HG03457 (cell line): Measurements from ENCODE around the gene ITPRIP.

ENCODE experiments used
- ATAC-seq: cut with Tn5 transposase; IDR thresholded peaks from one replicate; pipeline ENCODE4 v1.9.1; 2021; ENCODE audit warnings: moderate number of reproducible peaks; ENCODE audit not compliant: unreplicated experiment

ITPRIP gene

DNA sequence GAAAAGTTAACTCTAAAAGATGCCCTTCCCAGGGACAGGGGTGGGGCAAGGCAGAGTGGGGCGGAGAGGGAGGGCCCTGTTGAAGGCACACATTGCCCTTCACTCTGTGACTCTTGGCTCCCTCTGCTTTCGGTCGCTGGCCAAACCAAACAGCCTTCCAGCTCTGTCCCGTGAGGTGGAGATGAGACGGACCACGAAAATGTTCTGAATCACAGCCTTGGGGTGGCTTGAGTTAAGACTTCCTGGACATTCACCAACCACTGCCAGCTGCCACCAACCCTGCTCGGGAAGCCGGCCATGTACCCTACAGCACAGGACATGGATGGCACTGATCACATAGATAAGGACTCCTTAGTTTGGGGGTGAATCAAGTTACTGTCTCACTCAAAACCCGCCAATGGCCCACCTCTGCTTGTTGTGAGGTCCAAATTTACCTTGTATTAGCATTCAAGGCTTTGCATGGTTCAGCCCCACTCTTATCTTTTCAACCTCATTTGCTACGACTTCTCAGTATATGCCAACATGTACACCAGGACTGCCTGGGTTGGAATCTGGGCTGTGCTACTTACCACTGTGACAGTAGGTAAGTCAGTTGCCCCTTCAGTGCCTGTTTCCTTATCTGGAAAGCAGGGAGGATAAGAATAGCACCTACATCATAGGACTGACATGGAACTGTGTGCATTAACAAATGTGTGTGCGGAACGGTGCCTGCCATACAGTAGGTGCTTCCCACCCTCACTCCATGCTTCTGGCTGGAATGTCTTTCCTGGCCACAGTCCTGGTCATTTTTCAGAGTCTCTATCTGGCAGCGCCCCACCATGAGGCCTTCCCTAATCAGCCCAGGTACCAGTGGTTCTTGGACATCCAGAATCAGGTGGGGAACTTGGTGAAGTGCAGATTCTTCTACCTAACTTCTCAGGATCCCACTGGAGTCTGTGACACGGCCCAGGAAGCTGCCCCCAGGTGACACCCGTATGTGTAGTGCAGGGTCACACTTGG is 28.0 kb downstream of the ITPRIP start:
- no peak for ATAC-seq

DNA sequence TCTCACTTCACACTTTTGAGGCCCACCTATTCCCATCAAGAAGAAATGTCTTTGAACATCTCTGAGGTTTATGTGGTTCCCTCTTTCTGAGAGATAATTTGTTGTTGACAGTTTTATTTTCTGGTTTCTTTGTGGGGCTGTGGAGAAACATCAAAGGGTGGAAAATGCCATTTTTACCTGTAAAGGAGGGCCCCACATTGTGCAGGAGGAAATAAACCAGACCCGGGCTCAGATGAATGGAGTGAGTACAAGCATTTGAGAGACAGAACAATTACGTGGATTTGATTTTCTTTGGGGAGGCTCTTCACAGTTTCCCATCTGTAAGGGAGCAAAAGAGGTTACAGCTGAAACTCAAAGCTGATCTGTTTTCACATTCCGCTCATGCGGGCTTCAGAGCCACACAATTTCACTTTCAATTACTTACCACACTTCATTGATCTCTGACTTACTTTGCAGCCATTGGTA is 29.8 kb downstream of the ITPRIP start:
- no peak for ATAC-seq

DNA sequence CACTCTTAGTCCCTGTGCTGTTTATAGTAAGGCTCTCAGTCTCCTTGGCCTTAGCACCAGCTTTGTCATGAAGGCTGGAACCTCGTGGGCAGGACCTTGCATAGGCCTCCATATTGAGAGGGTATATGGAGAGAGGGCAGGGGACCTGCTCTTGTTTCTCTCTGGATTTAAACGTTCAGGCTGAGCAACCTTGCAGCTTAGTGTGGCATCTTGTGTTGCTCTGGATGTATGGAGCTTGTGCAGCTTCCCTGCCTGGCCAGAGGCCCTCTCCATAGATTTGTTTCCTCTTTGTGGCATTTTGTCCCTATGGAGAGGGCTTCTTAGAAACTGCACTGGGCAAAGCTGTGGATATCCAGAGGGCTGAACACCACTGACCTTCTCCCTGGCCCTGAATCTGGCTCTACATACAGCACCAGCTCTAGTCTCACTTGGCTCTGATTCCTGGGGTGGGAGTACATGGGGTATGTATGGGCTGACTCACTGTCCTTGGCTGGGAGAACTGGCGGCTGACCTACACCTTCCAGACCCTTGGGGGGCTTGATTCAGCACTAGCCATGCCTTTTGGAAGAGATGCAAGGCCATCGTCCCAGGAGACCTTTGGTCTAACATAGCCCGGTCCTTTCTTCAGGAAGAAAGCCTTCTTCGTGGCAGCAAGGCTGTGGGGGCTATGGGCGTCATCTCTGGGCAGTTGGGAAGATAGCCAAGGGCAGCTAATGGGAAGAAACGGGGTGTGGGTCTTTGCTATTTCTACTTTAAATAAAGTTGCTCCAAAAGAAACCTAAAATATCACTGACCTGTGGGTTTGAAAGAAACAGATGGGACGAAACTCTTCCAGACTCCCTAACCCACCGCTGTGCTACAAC is 30.5 kb downstream of the ITPRIP start:
- ATAC-seq, result no peak

DNA sequence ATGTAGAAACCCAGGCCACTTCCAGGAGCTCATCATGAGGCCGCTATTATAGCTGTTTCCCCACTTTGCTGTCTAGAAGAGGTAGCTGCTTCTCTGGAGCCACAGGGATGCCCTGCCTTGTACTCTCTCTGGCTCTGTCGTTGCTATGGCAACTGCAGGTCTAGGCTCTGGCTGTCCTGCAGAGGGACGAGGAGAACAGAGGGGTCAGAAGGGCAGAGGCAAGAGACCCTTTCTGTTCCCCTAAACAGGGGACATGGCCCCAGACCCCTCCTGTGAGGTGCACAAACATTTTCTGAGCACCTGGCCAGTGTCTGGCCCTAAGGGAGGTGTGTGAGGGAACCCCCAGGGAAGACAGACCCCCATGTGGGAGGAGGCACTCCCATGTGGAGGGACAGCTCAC is 31.4 kb downstream of the ITPRIP start:
- ATAC-seq, result no peak

DNA sequence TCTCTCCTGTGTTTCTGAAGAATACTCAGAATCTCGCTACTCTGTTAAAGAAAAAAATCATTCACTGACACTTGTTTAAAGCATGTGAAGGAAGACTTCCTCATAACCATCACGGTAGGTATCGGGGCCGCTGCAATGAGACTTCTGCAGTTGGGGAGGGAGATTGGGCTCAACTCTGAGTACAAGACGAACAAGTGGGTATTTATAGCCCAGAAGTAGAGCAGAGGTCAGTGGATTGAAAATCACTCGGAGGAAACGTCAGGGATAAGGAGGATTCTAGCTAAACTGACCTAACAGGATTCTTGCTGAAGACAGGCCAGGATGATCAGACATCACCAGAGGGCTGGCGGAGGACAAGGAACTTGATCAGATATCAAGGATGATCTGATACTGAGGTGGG is 33.3 kb downstream of the ITPRIP start:
- no peak for ATAC-seq

DNA sequence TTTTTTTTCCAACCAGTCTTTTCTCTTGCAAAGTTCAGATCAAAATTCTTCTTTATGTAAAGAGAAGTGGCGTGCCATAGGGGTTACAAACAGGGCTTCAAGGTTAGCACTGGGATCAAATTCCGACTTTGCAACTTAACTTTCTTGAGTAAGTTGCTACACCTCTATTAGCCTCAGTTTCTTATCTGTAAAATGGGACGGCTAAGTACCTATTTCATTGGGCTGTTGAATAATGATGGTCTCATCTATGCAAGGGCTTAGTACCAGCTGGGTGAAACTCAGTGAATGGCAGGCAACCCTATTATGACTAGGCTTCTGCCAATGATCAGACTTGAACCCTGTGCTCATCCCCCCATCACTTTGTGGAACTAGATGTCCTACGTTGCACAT is 33.9 kb downstream of the ITPRIP start:
- ATAC-seq, result no peak

DNA sequence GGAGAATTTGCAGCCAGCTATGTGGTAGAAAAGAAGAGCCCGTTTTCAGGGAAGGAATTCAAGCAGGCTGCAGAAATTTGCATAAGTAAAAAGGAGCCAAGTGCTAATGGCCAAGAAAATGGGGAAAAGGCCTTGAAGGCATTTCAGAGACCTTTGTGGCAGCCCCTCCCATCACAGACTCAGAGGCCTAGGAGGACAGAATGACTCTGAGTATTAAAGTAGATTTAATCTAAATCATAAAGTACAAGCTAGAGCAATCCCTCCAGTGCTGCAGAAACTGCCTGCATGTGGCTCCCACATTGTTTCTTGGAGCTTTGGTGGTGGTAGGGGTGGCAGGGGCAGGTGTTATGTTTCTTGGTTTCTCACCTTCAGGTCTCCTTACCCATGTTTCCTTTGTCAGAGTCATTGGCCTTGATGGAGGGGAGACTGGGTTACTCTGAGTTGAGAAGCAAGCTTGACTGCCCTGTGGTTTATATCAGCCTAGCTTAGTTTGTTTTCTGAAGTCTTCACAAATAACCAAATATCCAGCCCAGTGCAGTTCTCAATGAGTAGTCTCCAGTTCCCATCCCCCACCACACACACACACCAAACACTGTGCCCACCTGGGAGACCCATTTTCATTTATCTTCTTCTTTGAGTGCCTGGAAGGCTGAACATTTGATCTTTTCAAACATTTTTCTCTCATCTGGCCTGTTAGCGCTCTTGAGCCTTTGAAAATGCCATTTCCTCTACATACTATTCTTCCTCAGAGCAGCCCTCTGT is 34.5 kb downstream of the ITPRIP start:
- ATAC-seq, result no peak

DNA sequence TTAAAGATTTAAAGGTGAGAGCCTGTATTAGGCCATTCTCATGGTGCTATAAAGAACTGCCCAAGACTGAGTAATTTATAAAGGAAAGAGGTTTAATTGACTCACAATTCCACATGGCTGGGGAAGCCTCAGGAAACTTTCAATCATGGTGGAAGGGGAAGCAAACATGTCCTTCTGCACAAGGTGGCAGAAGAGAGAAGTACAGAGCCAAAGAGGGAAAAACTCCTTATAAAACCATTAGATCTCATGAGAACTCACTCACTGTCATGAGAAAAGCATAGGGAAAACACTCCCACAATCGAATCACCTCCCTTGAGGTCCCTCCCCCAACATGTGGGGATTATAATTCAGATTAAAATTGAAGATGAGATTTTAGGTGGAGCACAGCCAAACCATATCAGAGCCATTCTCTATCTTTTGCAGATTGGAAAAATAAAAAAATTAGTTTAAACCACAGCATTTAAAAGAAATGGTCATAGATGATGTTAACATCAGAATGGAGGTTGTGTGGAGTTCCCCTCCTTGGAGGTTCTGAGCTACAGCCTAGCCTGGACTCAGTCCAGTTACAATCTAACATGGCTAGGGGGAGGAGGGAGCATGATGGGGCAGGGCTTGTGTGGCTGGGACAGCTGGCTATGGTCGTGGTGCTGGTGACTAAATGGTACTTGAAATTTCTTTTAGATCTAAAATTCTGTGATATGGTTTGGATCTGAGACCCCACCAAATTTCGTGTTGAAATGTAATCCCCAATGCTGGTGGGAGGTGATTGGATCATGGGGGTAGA is 36.2 kb downstream of the ITPRIP start:
- ATAC-seq, result no peak

DNA sequence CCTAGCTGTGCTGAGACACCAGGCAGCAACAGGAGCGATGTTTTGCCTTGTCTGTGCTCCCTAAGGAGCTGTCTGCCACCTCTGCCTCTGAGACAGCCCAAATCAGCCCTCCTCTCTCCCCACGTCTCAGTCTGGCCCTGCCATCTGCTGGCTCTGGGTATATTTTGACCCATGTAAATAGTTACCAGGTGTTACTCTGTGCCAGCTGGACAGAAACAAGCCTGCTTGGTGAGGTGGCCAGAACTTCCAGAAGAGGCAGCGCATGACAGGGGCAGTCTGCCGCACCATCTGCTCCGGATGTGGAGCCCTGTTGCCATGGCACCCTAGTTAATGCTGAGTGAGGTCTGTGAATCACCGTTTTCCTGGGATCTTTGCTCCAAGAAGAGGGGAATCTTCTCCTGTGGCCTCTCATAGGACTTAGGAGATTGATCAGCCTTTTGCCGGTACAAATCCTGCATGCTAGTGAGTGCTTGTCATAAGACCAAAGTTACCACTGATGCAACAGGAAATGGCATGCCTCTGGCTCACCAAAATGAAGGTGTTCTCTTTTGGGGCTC is 37.5 kb downstream of the ITPRIP start:
- no peak for ATAC-seq

DNA sequence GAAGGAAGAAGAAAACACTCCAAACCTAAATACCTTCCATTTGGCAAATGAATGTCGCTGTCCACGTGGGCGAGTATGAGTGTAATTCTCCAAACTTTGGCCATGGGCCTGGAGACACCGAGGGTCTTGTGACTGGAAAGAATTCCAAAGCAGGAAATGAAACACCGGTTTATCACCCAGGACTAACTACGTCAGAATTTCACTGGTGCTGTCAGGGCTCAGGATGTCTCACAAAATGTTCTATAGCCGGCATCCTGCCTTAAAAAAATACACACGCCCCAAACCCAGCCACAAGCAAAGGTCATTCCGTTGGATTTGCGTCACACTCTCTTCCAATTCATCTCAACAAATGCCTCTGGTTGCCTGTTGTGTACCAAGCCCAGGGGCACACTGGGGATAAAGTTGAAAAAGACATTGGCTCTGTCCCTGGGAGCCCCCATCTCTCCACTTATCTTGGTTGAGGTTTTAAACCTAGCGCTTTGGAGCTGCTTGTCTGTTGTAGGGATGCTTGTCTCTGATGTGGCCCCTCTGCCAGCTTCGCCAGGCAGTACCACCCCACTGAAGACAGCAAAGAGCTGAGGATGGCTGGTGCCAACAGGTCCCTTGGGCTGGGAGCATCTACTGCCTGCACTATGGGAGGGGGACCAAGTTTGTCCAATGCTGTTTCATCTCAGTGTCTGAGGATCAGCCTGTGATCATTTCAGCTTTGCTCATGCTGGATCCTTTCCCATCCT is 38.1 kb downstream of the ITPRIP start:
- no peak for ATAC-seq

DNA sequence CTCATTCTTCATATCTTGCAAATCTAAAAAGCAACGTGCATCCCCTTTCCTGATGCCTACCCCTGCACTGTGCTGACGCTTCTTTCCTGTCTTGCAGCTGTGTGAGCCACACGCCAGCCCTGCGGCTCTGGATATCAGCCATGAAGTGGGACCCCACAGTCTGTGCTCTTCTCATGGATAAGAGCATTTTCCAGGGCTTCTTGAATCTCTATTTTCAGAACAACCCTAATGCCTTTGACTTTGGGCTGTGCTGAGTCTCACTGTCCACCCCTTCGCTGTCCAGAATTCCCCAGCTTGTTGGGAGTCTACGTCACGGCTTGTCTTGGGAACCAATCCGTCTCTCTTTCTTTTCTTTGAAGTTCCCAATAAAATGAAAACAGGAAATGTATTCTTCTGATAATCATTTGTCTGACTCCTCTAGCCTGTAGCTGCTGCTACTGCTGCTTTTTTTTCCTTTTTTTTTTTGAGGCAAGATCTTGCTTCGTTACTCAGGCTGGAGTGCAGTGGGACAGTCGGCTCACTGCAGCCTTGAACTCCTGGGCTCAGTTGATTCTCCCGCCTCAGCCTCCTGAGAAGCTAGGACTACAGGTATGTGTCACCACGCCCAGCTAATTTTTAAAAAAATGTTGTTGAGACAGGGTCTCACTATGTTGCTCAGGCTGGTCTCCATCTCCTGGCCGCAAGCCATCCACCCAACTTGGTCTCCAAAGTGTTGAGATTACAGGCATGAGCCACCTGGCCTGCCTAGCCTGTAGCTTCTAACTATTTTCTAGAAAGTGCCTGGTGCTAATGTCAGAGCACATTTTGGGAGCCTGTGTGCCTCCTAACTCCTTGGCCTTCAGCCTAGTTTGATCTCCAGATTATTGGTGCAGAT is 39.0 kb downstream of the ITPRIP start:
- ATAC-seq, result no peak

DNA sequence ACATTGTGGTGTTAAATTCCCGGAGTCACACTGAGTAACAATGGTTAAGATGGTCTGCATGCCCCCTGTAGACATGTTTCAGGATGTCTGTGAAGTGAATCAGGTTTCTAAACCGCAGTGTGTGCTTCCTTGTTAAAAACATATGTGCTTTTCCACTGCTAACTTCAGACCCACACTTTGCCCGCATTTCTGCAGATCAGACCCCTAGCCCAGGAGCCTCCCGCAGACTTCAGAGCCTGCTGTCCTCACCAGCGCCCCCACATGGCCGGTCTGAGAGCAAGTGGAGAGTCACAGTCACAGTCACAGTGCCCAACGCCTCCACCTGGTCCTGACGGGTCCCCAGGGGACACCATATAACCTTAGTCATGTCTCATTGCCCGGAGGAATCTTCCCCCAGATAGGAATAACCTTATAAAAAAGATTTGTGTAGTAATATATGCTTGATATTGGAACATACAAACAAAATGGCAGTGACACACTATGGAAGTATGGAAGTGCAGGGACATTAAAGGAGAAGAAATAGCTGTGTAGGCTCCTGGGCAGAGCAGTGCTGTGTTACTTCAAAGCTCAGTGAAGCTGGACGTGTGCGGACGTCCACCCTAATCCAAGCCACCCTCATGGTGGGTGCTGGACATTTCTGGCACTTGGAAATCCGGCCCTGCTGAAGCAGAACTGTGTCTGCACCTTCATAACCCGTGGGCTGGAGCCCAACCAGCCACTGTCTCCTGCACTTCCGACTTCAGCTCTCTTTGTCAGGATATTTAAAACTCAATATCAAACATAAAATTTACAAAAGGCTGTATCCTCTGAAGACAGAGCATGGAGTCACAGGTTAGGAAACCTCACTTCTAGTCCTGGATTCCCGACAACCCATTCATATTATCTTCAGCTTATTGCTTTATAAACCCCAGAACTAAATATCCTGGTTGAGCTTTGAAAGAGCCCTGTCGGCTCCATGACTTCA is 40.3 kb downstream of the ITPRIP start:
- ATAC-seq, result no peak

DNA sequence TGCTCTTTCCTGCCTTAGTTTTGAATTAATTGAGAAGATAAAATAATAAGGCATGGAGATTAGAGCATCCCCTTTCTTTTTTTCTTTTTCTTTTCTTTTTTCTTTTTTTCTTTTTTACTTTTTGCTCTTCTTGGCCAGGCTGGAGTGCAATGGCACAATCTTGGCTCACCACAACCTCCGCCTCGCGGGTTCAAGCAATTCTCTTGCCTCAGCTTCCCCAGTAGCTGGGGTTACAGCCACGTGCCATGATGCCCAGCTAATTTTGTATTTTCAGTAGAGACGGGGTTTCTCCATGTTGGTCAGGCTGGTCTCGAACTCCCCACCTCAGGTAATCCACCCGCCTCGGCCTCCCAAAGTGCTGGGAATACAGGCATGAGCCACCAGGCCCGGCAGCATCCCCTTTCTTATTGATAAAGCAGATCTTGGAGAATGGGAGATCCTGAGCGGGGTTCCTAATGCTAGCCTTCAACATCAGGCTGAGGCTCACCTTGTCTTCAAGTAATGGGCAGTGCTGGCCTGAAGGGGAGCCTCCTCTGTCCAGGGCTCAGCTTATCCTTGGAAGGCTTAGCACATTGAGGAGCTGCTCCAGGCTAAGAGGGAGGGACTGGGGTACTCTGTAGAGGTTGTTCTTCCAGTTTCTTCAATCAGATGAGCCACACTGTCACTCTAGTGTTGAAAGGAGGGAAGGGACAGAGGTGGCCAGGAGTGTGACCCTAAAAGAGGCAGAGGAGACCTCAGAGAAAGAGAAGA is 41.4 kb downstream of the ITPRIP start:
- no peak for ATAC-seq

DNA sequence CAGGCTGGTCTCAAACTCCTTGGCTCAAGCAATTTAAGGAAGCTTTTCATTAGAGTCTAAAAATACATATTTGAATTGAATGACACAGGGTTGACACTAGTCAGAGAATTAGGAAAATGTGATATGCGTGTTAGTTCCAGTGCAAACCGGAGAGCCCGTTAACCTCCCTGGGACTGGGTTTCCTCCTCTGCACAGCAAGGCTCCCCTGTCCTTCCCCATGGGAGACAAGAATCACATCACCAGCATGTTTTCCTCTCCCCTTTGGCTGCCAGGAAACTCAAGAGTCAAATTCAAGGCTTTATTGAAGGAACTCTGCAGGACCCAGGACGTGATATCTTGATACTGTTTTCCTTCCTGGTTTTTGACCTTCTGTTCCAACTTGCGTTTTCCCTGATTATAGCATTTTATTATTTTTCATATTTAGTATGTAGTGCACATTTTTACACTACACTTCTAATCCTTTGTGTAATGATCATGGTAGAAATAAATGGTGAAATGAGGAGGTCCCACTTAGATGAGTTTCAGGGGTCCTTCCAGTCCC is 44.4 kb downstream of the ITPRIP start:
- ATAC-seq, result no peak

DNA sequence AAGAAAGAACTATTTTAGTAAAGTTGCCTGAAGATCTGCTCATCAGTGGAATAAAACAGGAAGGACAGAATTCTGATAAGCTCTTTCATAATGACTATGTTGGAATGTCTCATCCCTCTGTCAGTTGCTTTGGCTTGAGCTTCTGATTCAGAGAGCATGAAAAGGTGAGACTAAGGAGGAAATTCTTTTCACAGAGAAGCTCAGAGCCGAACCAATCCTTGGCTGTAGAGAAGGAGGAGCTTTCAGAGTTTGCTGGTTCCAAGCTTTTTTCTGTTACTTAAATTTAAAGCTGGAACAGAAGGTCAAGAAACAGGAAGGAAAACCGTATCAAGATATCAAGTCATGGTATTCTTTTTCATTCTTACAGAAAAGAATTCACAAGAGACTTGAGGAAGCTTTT is 45.3 kb downstream of the ITPRIP start:
- no peak for ATAC-seq

DNA sequence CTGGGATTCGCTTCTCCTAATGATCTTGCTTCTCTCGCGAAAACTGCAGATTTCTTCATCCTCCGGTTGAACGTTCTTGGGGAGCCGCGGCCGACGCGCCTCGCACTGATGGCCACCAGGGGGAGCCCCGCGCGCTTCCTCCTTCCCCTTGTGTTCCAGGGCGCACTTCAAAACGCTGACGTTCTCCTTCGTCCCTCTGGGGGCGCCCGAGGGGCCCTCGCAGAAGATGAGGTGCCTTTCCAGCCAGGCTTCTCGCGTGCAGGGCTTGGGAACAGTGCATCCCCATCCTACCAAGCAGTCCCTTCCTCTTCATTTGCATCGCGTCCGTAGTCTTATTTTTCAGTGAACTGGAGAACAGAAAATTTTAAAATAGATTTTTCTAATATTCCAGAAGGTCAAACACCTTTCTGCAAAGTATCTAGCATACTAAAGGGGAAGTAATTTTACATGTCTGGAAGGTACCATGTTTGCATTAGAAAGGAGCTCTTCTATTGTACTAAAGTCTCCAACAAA is 46.8 kb downstream of the ITPRIP start:
- peak; percentile 98 for ATAC-seq
